ENCODE results near the gene MAB21L2. TPM values are rescaled to one million over a fixed set of nuclear protein-coding genes. Genes with fewer than 3 reads are reported as not detected.

MAB21L2 gene
- total RNA-seq, 4 donors from 2014 or later, result 0.23 to 3.1 (median 0.73) TPM

GRCh38 chr4:150581056-150581605 is 820 bp upstream of the MAB21L2 start:
- Histone ChIP-seq H3K9me3 (peaks cover 0 to 12% (median 6%) of the 10 kb centered on the region in 3 donors), H3K27ac (no peak overlapping the region), H3K4me1 (no peaks in the 10 kb centered on the region), H3K36me3 (peaks cover 0 to 29% (median 15%) of the 10 kb centered on the region in 3 donors), H3K4me3 (no peak overlapping the region), H3K27me3 (no peaks in the 10 kb centered on the region)
- no peak for TF ChIP-seq POLR2A (IDR thresholded peaks at IDR 0.05)
- TF ChIP-seq CTCF (IDR thresholded peaks at IDR 0.05), result no peak
- WGBS, 2 donors, result 94 to 95% methylated on average over 7 of the region's 7 CpGs
- no peak for DNase-seq
- intact Hi-C loops (cut with DNase I), result no loop called here

- TF ChIP-seq CTCF (IDR thresholded peaks at IDR 0.05), result no peak
- no peak for TF ChIP-seq POLR2A (IDR thresholded peaks at IDR 0.05)
- intact Hi-C loops (cut with DNase I), result no loop called here
- no peaks in the 10 kb centered on the region for H3K27me3 ChIP-seq
- H3K36me3 ChIP-seq, result peaks cover 0 to 29% (median 15%) of the 10 kb centered on the region in 3 donors
- no peak overlapping the region for H3K27ac ChIP-seq
- H3K4me3 ChIP-seq, result peak overlapping the region in 3 of 4 donors; percentile 40 to 55 (median 42)
- H3K9me3 ChIP-seq, result peaks cover 0 to 12% (median 6%) of the 10 kb centered on the region in 3 donors
- H3K4me1 ChIP-seq, result no peaks in the 10 kb centered on the region
- WGBS, 2 donors, result 90 to 92% methylated on average over 12 to 13 of the region's 13 CpGs
- no peak for DNase-seq
Measured at GRCh38 chr4:150581641-150582051, 305 bp upstream of the MAB21L2 start.

DNA sequence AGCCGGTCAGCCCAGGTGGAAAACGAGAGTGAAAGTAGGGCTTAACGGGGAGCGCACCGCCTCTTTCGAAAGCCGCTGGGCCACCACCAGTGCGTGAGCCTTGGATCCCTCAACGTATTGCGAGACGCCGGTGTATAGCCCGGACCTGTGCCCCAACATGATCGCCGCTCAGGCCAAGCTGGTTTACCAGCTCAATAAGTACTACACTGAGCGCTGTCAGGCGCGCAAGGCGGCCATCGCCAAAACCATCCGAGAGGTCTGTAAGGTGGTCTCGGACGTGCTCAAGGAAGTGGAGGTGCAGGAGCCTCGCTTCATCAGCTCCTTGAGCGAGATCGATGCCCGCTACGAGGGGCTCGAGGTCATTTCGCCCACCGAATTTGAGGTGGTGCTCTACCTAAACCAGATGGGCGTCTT is 929 bp downstream of the MAB21L2 start:
- no peak for DNase-seq
- H3K36me3 ChIP-seq, result peaks cover 0 to 38% (median 15%) of the 10 kb centered on the region in 3 donors
- H3K27me3 ChIP-seq, result no peaks in the 10 kb centered on the region
- 54 to 86% methylated on average over 14 to 28 of the region's 32 CpGs for WGBS, 2 donors
- peaks cover 0 to 12% (median 6%) of the 10 kb centered on the region in 3 donors for H3K9me3 ChIP-seq
- peak overlapping the region in 3 of 4 donors; percentile 27 to 54 (median 37) for H3K27ac ChIP-seq
- H3K4me3 ChIP-seq, result peak overlapping the region; percentile 7 to 55 (median 41)
- H3K4me1 ChIP-seq, result no peaks in the 10 kb centered on the region
- intact Hi-C loops (cut with DNase I), result no loop called here
- no peak for TF ChIP-seq POLR2A (IDR thresholded peaks at IDR 0.05)
- TF ChIP-seq CTCF (IDR thresholded peaks at IDR 0.05), result no peak

DNA sequence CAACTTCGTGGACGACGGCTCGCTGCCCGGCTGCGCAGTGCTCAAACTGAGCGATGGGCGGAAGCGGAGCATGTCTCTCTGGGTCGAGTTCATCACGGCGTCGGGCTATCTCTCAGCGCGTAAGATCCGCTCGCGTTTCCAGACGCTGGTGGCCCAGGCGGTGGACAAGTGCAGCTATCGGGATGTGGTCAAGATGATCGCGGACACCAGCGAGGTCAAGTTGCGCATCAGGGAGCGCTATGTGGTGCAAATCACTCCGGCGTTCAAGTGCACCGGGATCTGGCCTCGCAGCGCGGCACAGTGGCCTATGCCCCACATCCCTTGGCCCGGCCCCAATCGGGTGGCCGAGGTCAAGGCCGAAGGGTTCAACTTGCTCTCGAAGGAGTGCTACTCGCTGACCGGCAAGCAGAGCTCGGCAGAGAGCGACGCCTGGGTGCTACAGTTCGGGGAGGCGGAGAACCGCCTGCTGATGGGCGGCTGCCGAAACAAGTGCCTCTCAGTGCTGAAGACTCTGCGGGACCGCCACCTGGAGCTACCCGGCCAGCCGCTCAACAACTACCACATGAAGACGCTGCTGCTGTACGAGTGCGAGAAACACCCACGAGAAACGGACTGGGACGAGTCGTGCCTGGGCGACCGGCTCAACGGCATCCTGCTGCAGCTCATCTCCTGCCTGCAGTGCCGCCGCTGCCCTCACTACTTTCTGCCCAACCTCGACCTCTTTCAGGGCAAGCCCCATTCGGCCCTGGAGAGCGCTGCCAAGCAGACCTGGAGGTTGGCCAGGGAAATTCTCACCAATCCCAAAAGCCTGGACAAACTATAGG is 1.5 kb downstream of the MAB21L2 start:
- intact Hi-C loops (cut with DNase I), result no loop called here
- no peaks in the 10 kb centered on the region for H3K4me1 ChIP-seq
- peak overlapping the region in 3 of 4 donors; percentile 27 to 54 (median 37) for H3K27ac ChIP-seq
- no peak for TF ChIP-seq CTCF (IDR thresholded peaks at IDR 0.05)
- TF ChIP-seq POLR2A (IDR thresholded peaks at IDR 0.05), result no peak
- peaks cover 0 to 12% (median 6%) of the 10 kb centered on the region in 3 donors for H3K9me3 ChIP-seq
- H3K27me3 ChIP-seq, result no peaks in the 10 kb centered on the region
- WGBS, 2 donors, result 50 to 71% methylated on average over 19 to 59 of the region's 66 CpGs
- peaks cover 0 to 44% (median 15%) of the 10 kb centered on the region in 3 donors for H3K36me3 ChIP-seq
- H3K4me3 ChIP-seq, result peak overlapping the region; percentile 7 to 55 (median 41)
- DNase-seq, result no peak
